H9 (cell line): ENCODE measurements around the gene BIVM. TPM values are rescaled to one million over a fixed set of nuclear protein-coding genes. Genes with fewer than 3 reads are reported as not detected.

Experiments
- DNase-seq: peaks from one replicate; pipeline ENCODE4 v3.0.0-alpha.2; 2017
- H2AFZ ChIP-seq: one replicate; pipeline ENCODE4 v1.6.1; 2013; ENCODE audit warnings: mild to moderate bottlenecking, low read length, control low read depth, moderate library complexity
- H2AK5ac ChIP-seq: 2 replicates; pipeline ENCODE4 v1.6.1; 2013; ENCODE audit warnings: low read length, control low read depth, mixed read lengths; ENCODE audit not compliant: insufficient read length
- H2BK120ac ChIP-seq: one replicate; pipeline ENCODE4 v1.6.1; 2013; ENCODE audit warnings: low read depth, mild to moderate bottlenecking, low read length, control low read depth, inconsistent platforms; ENCODE audit not compliant: poor library complexity, severe bottlenecking
- H2BK12ac ChIP-seq: 2 replicates; pipeline ENCODE4 v1.6.1; 2013; ENCODE audit warnings: low read length, control low read depth, mixed read lengths, low read depth; ENCODE audit not compliant: insufficient read length
- H2BK15ac ChIP-seq: 2 replicates; pipeline ENCODE4 v1.6.1; 2013; ENCODE audit warnings: low read depth, low read length, control low read depth
- H2BK20ac ChIP-seq: one replicate; pipeline ENCODE4 v1.6.1; 2013; ENCODE audit warnings: low read depth, mild to moderate bottlenecking, low read length, control low read depth, inconsistent platforms; ENCODE audit not compliant: poor library complexity, severe bottlenecking
- H2BK5ac ChIP-seq: 2 replicates; pipeline ENCODE4 v1.6.1; 2013; ENCODE audit warnings: low read length, control low read depth, mixed read lengths; ENCODE audit not compliant: insufficient read length
- H3K14ac ChIP-seq: 2 replicates; pipeline ENCODE4 v1.6.1; 2013; ENCODE audit warnings: low read length, control low read depth; ENCODE audit not compliant: insufficient read depth
- H3K18ac ChIP-seq: 2 replicates; pipeline ENCODE4 v1.6.1; 2013; ENCODE audit warnings: low read depth, mild to moderate bottlenecking, mixed read lengths, low read length, control low read depth; ENCODE audit not compliant: insufficient read length
- H3K23ac ChIP-seq: 2 replicates; pipeline ENCODE4 v1.6.1; 2013; ENCODE audit warnings: low read length, control low read depth, mixed read lengths, low read depth; ENCODE audit not compliant: insufficient read length
- H3K23me2 ChIP-seq: 2 replicates; pipeline ENCODE4 v1.6.1; 2013; ENCODE audit warnings: low read depth, mild to moderate bottlenecking, mixed read lengths, low read length, control low read depth; ENCODE audit not compliant: insufficient read length, poor library complexity, severe bottlenecking
- H3K27ac ChIP-seq: 2 replicates; pipeline ENCODE4 v1.5.1; 2013; ENCODE audit warnings: low read length, control low read depth, mixed read lengths, low read depth; ENCODE audit not compliant: insufficient read length
- H3K27me3 ChIP-seq: 2 replicates; pipeline ENCODE4 v1.6.1; 2013; ENCODE audit warnings: low read length, control low read depth, inconsistent platforms; ENCODE audit not compliant: insufficient read depth
- H3K4ac ChIP-seq: 2 replicates; pipeline ENCODE4 v1.6.1; 2013; ENCODE audit warnings: low read depth, mild to moderate bottlenecking, control low read depth, inconsistent platforms, low read length, moderate library complexity
- H3K4me1 ChIP-seq: 2 replicates; pipeline ENCODE4 v1.6.1; 2013; ENCODE audit warnings: low read length, control low read depth, inconsistent platforms; ENCODE audit not compliant: insufficient read depth
- H3K4me2 ChIP-seq: 2 replicates; pipeline ENCODE4 v1.6.1; 2013; ENCODE audit warnings: low read length, control low read depth, mixed read lengths; ENCODE audit not compliant: insufficient read length, insufficient read depth
- H3K56ac ChIP-seq: 2 replicates; pipeline ENCODE4 v1.6.1; 2013; ENCODE audit warnings: low read depth, mild to moderate bottlenecking, mixed read lengths, low read length, control low read depth; ENCODE audit not compliant: insufficient read length
- H3K79me1 ChIP-seq: 2 replicates; pipeline ENCODE4 v1.6.1; 2013; ENCODE audit warnings: low read depth, mild to moderate bottlenecking, moderate library complexity, low read length, control low read depth, inconsistent platforms; ENCODE audit not compliant: insufficient read depth, poor library complexity, severe bottlenecking
- H3K79me2 ChIP-seq: 2 replicates; pipeline ENCODE4 v1.6.1; 2013; ENCODE audit warnings: low read length, control low read depth, inconsistent platforms; ENCODE audit not compliant: insufficient read depth
- H3K9ac ChIP-seq: 2 replicates; pipeline ENCODE4 v1.6.1; 2013; ENCODE audit warnings: low read length, control low read depth, mixed read lengths; ENCODE audit not compliant: insufficient read length; ENCODE audit errors: extremely low read depth
- H3K9me3 ChIP-seq: one replicate; pipeline ENCODE4 v1.6.1; 2013; ENCODE audit warnings: low read depth, low read length, inconsistent platforms; ENCODE audit not compliant: control insufficient read depth
- H3T11ph ChIP-seq: one replicate; pipeline ENCODE4 v1.6.1; 2013; ENCODE audit warnings: mild to moderate bottlenecking, low read length, control low read depth, inconsistent platforms
- H4K20me1 ChIP-seq: one replicate; pipeline ENCODE4 v1.6.1; 2013; ENCODE audit not compliant: control insufficient read depth, insufficient read length, insufficient read depth
- H4K5ac ChIP-seq: 2 replicates; pipeline ENCODE4 v1.6.1; 2013; ENCODE audit warnings: low read depth, mild to moderate bottlenecking, mixed read lengths, low read length, control low read depth; ENCODE audit not compliant: insufficient read length
- H4K8ac ChIP-seq: replicated peaks from 2 replicates; pipeline ENCODE4 v1.6.1; 2013; ENCODE audit warnings: low read length, control low read depth, mixed read lengths, low read depth; ENCODE audit not compliant: insufficient read length
- H4K91ac ChIP-seq: 2 replicates; pipeline ENCODE4 v1.6.1; 2013; ENCODE audit warnings: low read depth, mild to moderate bottlenecking, moderate library complexity, mixed read lengths, low read length, control low read depth; ENCODE audit not compliant: insufficient read length
- H3K27ac Mint-ChIP-seq, 3 experiments: 2 replicates in 2 of 3; 3 replicates in 1 of 3; pipeline ENCODE4 v1.8.0; 2020 to 2021; ENCODE audit warnings: mixed read lengths in 3 of 3, mild to moderate bottlenecking in 1 of 3, moderate library complexity in 1 of 3
- H3K27me3 Mint-ChIP-seq: 2 replicates; pipeline ENCODE4 v1.8.0; 2021; ENCODE audit warnings: low read depth, mild to moderate bottlenecking, moderate library complexity, mixed read lengths
- H3K36me3 Mint-ChIP-seq, 3 experiments: 2 replicates in 2 of 3; 3 replicates in 1 of 3; pipeline ENCODE4 v1.8.0; 2020 to 2021; ENCODE audit warnings: low read depth in 3 of 3, mixed read lengths in 3 of 3; ENCODE audit not compliant: insufficient read depth in 1 of 3
- H3K4me1 Mint-ChIP-seq, 2 experiments: 2 replicates each; pipeline ENCODE4 v1.8.0; 2020; ENCODE audit warnings: mixed read lengths in 2 of 2
- H3K4me3 Mint-ChIP-seq, 2 experiments: 2 replicates in 1 of 2; 3 replicates in 1 of 2; pipeline ENCODE4 v1.8.0; 2020 to 2021; ENCODE audit warnings: mild to moderate bottlenecking in 2 of 2, mixed read lengths in 2 of 2, moderate library complexity in 1 of 2
- H3K9me3 Mint-ChIP-seq, 2 experiments: 2 replicates in 1 of 2; 3 replicates in 1 of 2; pipeline ENCODE4 v1.8.0; 2020; ENCODE audit warnings: mild to moderate bottlenecking in 2 of 2, mixed read lengths in 2 of 2, moderate library complexity in 1 of 2
- WGBS: extraction: QIAGEN DNeasy Blood & Tissue Kit; methylation state at CpG from one replicate; pipeline ENCODE4 v1.1.7; 2013; ENCODE audit warnings: missing lambda C conversion rate, low lambda C conversion rate, mixed read lengths; ENCODE audit not compliant: insufficient read length; ENCODE audit errors: extremely low coverage; 5-methylcytosine and 5-hydroxymethylcytosine counted together
- total RNA-seq: library from RNA; stranded (reverse); gene quantifications from 2 replicates; pipeline ENCODE4 v1.2.1, GENCODE V29; 2021
- TF ChIP-seq, protein P1 (sequence below): fragments of 200-600 bp; sonication (generic); conservative IDR thresholded peaks from 3 replicates; pipeline ENCODE4 v1.8.0; 2021; ENCODE audit warnings: antibody characterized with exemption, mild to moderate bottlenecking

The BIVM gene
- total RNA-seq, 1 experiment from 2014 or later = 9.0 TPM

DNA sequence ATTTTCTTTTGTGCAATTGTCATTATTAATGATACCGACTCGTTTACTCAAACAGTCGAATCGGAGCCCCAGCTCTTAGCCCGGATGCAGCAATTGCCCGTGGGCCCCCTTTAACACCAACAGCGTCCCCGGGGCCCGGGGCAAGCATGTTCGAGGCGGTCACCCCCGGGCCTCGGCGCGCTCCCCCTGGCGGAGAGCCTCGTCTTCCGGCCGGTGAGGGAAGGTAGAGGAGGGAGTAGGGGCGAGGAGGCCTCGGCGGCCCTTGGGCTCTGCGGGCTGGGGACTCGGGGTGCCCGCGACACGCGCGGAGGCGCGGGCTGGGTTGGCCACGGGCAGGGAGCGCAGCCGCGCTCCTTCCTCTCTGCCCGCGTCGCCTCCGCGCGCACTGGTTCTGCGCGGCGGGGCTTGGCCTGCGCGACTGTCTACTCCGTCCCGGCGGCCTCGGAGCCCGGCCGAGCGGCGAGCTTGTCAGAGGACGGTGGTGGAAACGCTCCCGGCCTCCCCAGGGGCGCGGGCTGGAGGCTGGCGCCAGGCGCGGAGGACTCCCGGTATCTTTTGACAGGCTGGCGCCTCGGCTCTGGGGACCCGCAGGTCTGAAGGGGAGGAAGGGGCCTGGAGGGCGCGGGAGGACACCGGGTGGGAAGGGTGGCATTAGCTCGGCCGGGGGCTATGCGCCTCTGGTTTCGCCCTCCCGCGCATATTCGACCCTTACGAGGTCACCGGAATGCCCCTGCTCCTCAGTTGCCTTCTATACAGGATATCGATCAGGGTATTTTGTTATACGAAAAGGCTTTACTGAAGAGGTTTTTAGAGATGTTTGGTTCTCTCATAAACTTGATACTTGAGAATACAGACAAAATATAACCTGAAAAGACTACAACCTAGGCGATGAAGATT, 1.5 kb downstream of the BIVM start:
- Histone ChIP-seq H3K23me2 (peaks cover 15% of the 10 kb centered on the region), H4K8ac (no peak overlapping the region), H3K4ac (no peak overlapping the region), H3K79me2 (no peaks in the 10 kb centered on the region; the same call in 1 of the 2 replicates), H3K18ac (no peak overlapping the region), H4K5ac (no peak overlapping the region), H3K56ac (no peak overlapping the region), H3K4me1 (no peaks in the 10 kb centered on the region), H2BK20ac (no peak overlapping the region), H2BK15ac (no peak overlapping the region; the same call in 1 of the 2 replicates), H3K9me3 (no peaks in the 10 kb centered on the region), H3K79me1 (no peaks in the 10 kb centered on the region), H2BK120ac (no peak overlapping the region), H2AFZ (no peak overlapping the region), H3T11ph (no peak overlapping the region), H4K91ac (no peak overlapping the region), H3K9ac (no peak overlapping the region), H2BK12ac (no peak overlapping the region), H3K27ac (no peak overlapping the region), H3K23ac (no peak overlapping the region), H3K4me2 (peak overlapping the region; percentile 71), H3K14ac (no peak overlapping the region; the same call in 1 of the 2 replicates), H2AK5ac (no peak overlapping the region), H2BK5ac (no peak overlapping the region), H4K20me1 (no peaks in the 10 kb centered on the region), H3K27me3 (no peaks in the 10 kb centered on the region)
- H3K27me3 Mint-ChIP-seq = peaks cover 2% of the 10 kb centered on the region; the same call in 1 of the 2 replicates
- TF ChIP-seq, protein P1, sequence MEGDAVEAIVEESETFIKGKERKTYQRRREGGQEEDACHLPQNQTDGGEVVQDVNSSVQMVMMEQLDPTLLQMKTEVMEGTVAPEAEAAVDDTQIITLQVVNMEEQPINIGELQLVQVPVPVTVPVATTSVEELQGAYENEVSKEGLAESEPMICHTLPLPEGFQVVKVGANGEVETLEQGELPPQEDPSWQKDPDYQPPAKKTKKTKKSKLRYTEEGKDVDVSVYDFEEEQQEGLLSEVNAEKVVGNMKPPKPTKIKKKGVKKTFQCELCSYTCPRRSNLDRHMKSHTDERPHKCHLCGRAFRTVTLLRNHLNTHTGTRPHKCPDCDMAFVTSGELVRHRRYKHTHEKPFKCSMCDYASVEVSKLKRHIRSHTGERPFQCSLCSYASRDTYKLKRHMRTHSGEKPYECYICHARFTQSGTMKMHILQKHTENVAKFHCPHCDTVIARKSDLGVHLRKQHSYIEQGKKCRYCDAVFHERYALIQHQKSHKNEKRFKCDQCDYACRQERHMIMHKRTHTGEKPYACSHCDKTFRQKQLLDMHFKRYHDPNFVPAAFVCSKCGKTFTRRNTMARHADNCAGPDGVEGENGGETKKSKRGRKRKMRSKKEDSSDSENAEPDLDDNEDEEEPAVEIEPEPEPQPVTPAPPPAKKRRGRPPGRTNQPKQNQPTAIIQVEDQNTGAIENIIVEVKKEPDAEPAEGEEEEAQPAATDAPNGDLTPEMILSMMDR = peak; percentile 89
- peaks cover 0 to 3% (median 2%) of the 10 kb centered on the region in 3 experiments; a peak in 2 of 7 replicates for H3K36me3 Mint-ChIP-seq
- no peaks in the 10 kb centered on the region for H3K9me3 Mint-ChIP-seq
- peak overlapping the region; percentile 93 to 96 for H3K4me3 Mint-ChIP-seq
- peaks cover 5 to 8% of the 10 kb centered on the region in 2 experiments; a peak in 3 of 4 replicates for H3K4me1 Mint-ChIP-seq
- WGBS = no CpG with 5 or more reads among the region's 81 CpGs
- peak; percentile 80 for DNase-seq
- H3K27ac Mint-ChIP-seq = no peak overlapping the region
